ENCODE results near the gene GLCCI1.

GRCh38 chr7:7984424-7984823, 15.8 kb downstream of the GLCCI1 start:
- TF ChIP-seq, protein P1, sequence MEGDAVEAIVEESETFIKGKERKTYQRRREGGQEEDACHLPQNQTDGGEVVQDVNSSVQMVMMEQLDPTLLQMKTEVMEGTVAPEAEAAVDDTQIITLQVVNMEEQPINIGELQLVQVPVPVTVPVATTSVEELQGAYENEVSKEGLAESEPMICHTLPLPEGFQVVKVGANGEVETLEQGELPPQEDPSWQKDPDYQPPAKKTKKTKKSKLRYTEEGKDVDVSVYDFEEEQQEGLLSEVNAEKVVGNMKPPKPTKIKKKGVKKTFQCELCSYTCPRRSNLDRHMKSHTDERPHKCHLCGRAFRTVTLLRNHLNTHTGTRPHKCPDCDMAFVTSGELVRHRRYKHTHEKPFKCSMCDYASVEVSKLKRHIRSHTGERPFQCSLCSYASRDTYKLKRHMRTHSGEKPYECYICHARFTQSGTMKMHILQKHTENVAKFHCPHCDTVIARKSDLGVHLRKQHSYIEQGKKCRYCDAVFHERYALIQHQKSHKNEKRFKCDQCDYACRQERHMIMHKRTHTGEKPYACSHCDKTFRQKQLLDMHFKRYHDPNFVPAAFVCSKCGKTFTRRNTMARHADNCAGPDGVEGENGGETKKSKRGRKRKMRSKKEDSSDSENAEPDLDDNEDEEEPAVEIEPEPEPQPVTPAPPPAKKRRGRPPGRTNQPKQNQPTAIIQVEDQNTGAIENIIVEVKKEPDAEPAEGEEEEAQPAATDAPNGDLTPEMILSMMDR (IDR thresholded peaks at IDR 0.05) = no peak
- TF ChIP-seq POLR2A (IDR thresholded peaks at IDR 0.05) = no peak

All from tibial nerve (tissue), 3 donors.